Tibial artery (tissue), 4 donors: Measurements from ENCODE around the gene CSNK1A1.
"Not testable (repeated sequence)": the region's sequence is repeated elsewhere in the genome, so short reads cannot be mapped to it uniquely, and the experiment has no call there.

ENCODE experiments used
- DNase-seq, 2 donors: peaks; one replicate each; pipeline ENCODE4 v3.0.0-alpha.2; 2019
- H3K27ac ChIP-seq, 2 donors: fragments of 200-600 bp; sonication (generic) in 1 of 2; 1 replicate in 1 of 2; 2 replicates in 1 of 2; pipeline ENCODE4 v1.5.1; 2018 to 2019; ENCODE audit warnings: mild to moderate bottlenecking in 1 of 2
- H3K27me3 ChIP-seq, 2 donors: fragments of 200-600 bp; sonication (generic) in 1 of 2; one replicate each; pipeline versions ENCODE4 v1.5.1 to v1.6.0; 2016 to 2019
- H3K36me3 ChIP-seq, 3 donors: fragments of 200-600 bp; sonication (generic) in 2 of 3; one replicate each; pipeline ENCODE4 v1.5.1; 2016 to 2019; ENCODE audit warnings: mild to moderate bottlenecking in 2 of 3
- H3K4me1 ChIP-seq, 4 donors: fragments of 200-600 bp; sonication (generic) in 2 of 4; 1 replicate in 3 of 4; 2 replicates in 1 of 4; pipeline ENCODE4 v1.5.1; 2016 to 2019
- H3K4me3 ChIP-seq, 2 donors: fragments of 200-600 bp; sonication (generic) in 1 of 2; 1 replicate in 1 of 2; 2 replicates in 1 of 2; pipeline ENCODE4 v1.5.1; 2018 to 2019; ENCODE audit warnings: mild to moderate bottlenecking in 2 of 2
- H3K9me3 ChIP-seq, 3 donors: fragments of 200-600 bp; sonication (generic) in 1 of 3; one replicate each; pipeline ENCODE4 v1.5.1; 2016 to 2019
- CTCF ChIP-seq, 2 experiments: fragments of 200-600 bp in 1 of 2; fragments of 450-650 bp in 1 of 2; IDR thresholded peaks; one replicate each; pipeline ENCODE4 v1.5.1; 2017 to 2019; ENCODE audit warnings: antibody characterized with exemption in 2 of 2, mild to moderate bottlenecking in 1 of 2, moderate library complexity in 1 of 2
- intact Hi-C: fragments of 100-400 bp; cut with DNase I; formaldehyde crosslinking; loops from one replicate; pipeline ENCODE4 v1.15.0; 2023; ENCODE audit warnings: low total_unique reads

CSNK1A1 gene

GRCh38 chr5:149445739-149446369 is 105.4 kb downstream of the CSNK1A1 start:
- no peak overlapping the region for H3K4me3 ChIP-seq
- peaks cover 4 to 60% (median 44%) of the 10 kb centered on the region in 4 donors for H3K4me1 ChIP-seq
- intact Hi-C loops, result no loop called here
- DNase-seq, result no peak
- no peaks in the 10 kb centered on the region for H3K9me3 ChIP-seq
- no peak for TF ChIP-seq CTCF (IDR thresholded peaks at IDR 0.05)
- no peaks in the 10 kb centered on the region for H3K27me3 ChIP-seq
- no peaks in the 10 kb centered on the region for H3K36me3 ChIP-seq
- peak overlapping the region; percentile 67 to 74 for H3K27ac ChIP-seq

DNA sequence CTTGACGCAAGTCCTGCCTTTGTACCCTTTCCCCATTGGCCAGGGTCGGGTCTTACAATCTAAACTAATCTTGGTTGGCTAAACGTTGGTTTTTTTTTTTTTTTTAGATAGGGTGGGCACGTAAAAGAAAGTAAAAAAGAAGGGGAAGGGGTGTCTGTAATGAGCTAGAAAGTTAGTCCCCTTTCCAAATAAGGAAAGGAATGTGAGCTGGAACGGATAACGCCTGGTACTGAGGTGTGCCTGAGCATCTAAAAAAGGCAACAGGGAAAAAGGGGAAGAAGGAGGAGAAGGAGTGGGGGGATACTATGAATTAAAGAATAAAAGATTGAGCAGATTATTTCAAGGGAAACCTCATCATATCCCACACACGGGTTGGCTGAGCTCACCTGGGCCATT is 105.9 kb downstream of the CSNK1A1 start:
- H3K4me1 ChIP-seq, result peaks cover 4 to 55% (median 39%) of the 10 kb centered on the region in 4 donors
- no peaks in the 10 kb centered on the region for H3K9me3 ChIP-seq
- no peak overlapping the region for H3K4me3 ChIP-seq
- DNase-seq, result no peak
- TF ChIP-seq CTCF (IDR thresholded peaks at IDR 0.05), result no peak
- H3K27me3 ChIP-seq, result no peaks in the 10 kb centered on the region
- H3K27ac ChIP-seq, result peak overlapping the region; percentile 67 to 74
- no peaks in the 10 kb centered on the region for H3K36me3 ChIP-seq
- intact Hi-C loops, result no loop called here

DNA sequence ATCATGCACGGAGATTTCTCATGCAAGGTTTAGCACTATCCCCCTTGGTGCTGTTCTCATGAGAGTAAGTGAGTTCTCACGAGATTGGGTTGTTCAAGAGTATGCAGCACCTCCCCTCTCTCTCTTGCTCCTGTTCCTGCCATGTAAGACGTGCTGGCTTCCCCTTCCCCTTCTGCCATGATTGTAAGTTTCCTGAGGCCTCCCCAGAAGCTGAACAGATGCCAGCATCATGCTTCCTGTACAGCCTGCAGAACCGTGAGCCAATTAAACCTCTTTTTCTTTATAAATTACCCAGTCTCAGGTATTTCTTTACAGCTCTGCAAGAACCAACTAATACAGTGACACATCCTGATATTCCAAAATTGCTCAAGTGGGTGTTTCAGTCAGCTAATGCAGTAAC is 106.8 kb downstream of the CSNK1A1 start:
- H3K27ac ChIP-seq, result peak overlapping the region in 1 of 2 donors; percentile 74
- DNase-seq, H3K36me3 ChIP-seq, H3K9me3 ChIP-seq, H3K27me3 ChIP-seq, H3K4me3 ChIP-seq: not testable (repeated sequence)
- peaks cover 4 to 46% (median 29%) of the 10 kb centered on the region in 4 donors for H3K4me1 ChIP-seq
- intact Hi-C loops, result loop anchor here (5.0 kb wide), 2 partner anchors 77 to 118 kb away; no protein-coding TSS in a partner anchor

DNA sequence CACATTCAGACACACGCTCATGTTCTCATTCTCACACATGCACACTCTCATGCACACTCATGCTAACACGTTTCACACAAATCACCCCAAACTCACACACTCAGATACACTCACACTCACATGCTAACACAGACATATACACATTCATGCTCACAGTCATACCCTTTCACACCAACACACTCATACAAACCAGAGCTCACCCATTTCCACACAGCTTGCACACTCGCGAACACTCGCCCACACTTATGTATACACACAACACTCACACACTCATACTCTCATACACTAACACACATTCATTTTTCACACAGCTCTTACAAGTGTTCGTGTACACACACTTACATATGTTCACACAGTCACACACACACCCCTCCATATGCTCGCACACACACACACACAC is 108.0 kb downstream of the CSNK1A1 start:
- Histone ChIP-seq H3K36me3 (no peaks in the 10 kb centered on the region), H3K4me3 (no peak overlapping the region), H3K27me3 (no peaks in the 10 kb centered on the region), H3K4me1 (peaks cover 4 to 35% (median 20%) of the 10 kb centered on the region in 4 donors), H3K27ac (peak overlapping the region in 1 of 2 donors; percentile 64), H3K9me3 (no peaks in the 10 kb centered on the region)
- no peak for TF ChIP-seq CTCF (IDR thresholded peaks at IDR 0.05)
- intact Hi-C loops, result loop anchor here (5.0 kb wide), 2 partner anchors 76 to 119 kb away; no protein-coding TSS in a partner anchor
- no peak for DNase-seq

DNA sequence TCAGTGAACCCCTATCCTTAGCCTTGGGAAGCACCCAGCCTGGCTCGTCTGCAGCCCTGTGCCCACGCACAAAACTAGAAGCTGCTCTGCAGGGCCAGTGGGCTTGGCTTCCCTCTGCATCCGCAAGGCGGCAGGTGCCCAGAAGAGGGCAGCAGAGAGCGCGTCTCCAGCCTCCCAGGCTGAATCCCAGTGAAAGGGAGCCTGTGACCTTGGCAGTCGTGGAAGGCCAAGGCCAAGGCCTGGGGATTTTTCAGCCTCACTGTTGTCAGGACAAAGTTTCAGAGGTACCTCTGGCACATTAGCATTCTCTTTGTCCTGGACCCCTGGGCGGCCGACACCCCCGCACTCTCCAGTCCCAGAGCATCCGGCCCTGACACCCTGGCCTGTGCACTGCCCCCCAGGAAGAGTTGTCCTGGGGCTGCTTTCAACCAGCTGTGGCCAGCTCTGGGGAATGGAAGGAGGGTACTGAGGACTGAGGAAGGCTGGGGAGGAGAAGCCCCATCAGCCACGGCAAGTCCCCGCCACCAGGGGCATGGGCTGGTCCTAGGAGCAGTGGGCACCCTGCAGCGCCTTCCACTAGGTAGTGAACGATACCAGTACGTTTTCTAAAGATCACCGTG is 108.6 kb downstream of the CSNK1A1 start:
- TF ChIP-seq CTCF (IDR thresholded peaks at IDR 0.05), result peak; percentile 90 to 96
- peaks cover 4 to 33% (median 19%) of the 10 kb centered on the region in 4 donors for H3K4me1 ChIP-seq
- DNase-seq, result peak; percentile 71 to 86
- H3K4me3 ChIP-seq, result no peak overlapping the region
- H3K27me3 ChIP-seq, result no peaks in the 10 kb centered on the region
- H3K36me3 ChIP-seq, result no peaks in the 10 kb centered on the region
- H3K27ac ChIP-seq, result peak overlapping the region; percentile 50 to 64
- intact Hi-C loops, result loop anchor here (5.0 kb wide), 2 partner anchors 75 to 120 kb away; no protein-coding TSS in a partner anchor
- no peaks in the 10 kb centered on the region for H3K9me3 ChIP-seq
